ENCODE data around the gene SLC5A2. TPM values are rescaled to one million over a fixed set of nuclear protein-coding genes. Genes with fewer than 3 reads are reported as not detected.

Gene SLC5A2
- total and polyA plus RNA-seq, 12 donors = 0.11 to 3.0 (median 1.3) TPM; not detected in 8

- intact Hi-C loops (cut with DNase I) = loop anchor here in 1 of 2 donors (10.0 kb wide), 1 partner anchor 230 kb away; a partner anchor contains a TSS
- no peak for DNase-seq
- TF ChIP-seq, protein P1, sequence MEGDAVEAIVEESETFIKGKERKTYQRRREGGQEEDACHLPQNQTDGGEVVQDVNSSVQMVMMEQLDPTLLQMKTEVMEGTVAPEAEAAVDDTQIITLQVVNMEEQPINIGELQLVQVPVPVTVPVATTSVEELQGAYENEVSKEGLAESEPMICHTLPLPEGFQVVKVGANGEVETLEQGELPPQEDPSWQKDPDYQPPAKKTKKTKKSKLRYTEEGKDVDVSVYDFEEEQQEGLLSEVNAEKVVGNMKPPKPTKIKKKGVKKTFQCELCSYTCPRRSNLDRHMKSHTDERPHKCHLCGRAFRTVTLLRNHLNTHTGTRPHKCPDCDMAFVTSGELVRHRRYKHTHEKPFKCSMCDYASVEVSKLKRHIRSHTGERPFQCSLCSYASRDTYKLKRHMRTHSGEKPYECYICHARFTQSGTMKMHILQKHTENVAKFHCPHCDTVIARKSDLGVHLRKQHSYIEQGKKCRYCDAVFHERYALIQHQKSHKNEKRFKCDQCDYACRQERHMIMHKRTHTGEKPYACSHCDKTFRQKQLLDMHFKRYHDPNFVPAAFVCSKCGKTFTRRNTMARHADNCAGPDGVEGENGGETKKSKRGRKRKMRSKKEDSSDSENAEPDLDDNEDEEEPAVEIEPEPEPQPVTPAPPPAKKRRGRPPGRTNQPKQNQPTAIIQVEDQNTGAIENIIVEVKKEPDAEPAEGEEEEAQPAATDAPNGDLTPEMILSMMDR (IDR thresholded peaks at IDR 0.05) = no peak
- no peak for TF ChIP-seq POLR2A (IDR thresholded peaks at IDR 0.05)
- WGBS, 4 donors = 62 to 68% (median 66%) methylated on average over 8 to 14 of the region's 14 CpGs
- Histone ChIP-seq H3K4me3 (no peak overlapping the region), H3K4me1 (replicated peaks in 1 of 2) (peaks cover 8 to 19% of the 10 kb centered on the region in 2 donors), H3K9me3 (replicated peaks in 1 of 3) (no peaks in the 10 kb centered on the region), H3K36me3 (replicated peaks in 1 of 2) (no peaks in the 10 kb centered on the region), H3K27me3 (no peaks in the 10 kb centered on the region), H3K27ac (no peak overlapping the region)
Measured at GRCh38 chr16:31484491-31485171, 1.7 kb downstream of the SLC5A2 start.

- Histone ChIP-seq H3K27ac (no peak overlapping the region), H3K9me3 (replicated peaks in 1 of 3) (no peaks in the 10 kb centered on the region), H3K4me3 (no peak overlapping the region), H3K27me3 (no peaks in the 10 kb centered on the region), H3K36me3 (replicated peaks in 1 of 2) (peaks cover 0 to 6% of the 10 kb centered on the region in 2 donors), H3K4me1 (replicated peaks in 1 of 2) (peaks cover 8 to 16% of the 10 kb centered on the region in 2 donors)
- DNase-seq = no peak
- intact Hi-C loops (cut with DNase I) = loop anchor here in 1 of 2 donors (10.0 kb wide), 1 partner anchor 229 kb away; a partner anchor contains a TSS
- WGBS, 4 donors = 91 to 97% (median 93%) methylated on average over 6 to 17 of the region's 17 CpGs
- no peak for TF ChIP-seq POLR2A (IDR thresholded peaks at IDR 0.05)
- TF ChIP-seq, protein P1 (IDR thresholded peaks at IDR 0.05) = no peak
Measured at GRCh38 chr16:31485571-31485970, 2.6 kb downstream of the SLC5A2 start.

DNA sequence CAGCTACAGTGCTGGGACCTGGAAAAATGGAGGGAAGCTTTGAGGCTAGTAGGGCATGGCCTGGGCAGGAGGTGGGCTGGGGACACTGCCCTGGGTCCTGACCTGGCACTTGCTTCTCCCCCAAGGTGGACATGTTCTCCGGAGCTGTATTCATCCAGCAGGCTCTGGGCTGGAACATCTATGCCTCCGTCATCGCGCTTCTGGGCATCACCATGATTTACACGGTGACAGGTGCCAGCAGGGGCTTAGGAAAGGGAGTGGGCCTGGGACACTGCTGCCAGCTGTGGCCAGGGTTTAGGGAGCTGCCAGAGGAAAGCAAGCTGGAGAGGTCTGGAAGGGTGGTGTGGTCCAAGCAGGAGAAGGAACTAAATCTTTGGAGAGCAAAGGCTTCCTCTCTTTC lies 3.1 kb downstream of the SLC5A2 start:
- peaks cover 0 to 6% of the 10 kb centered on the region in 2 donors for H3K36me3 ChIP-seq (replicated peaks in 1 of 2)
- H3K4me1 ChIP-seq (replicated peaks in 1 of 2) = peaks cover 8 to 16% of the 10 kb centered on the region in 2 donors
- WGBS, 4 donors = 94 to 100% (median 96%) methylated on average over 5 of the region's 5 CpGs
- no peaks in the 10 kb centered on the region for H3K27me3 ChIP-seq
- no peaks in the 10 kb centered on the region for H3K9me3 ChIP-seq (replicated peaks in 1 of 3)
- no peak for DNase-seq
- no peak overlapping the region for H3K27ac ChIP-seq
- TF ChIP-seq, protein P1 (IDR thresholded peaks at IDR 0.05) = no peak
- no peak for TF ChIP-seq POLR2A (IDR thresholded peaks at IDR 0.05)
- intact Hi-C loops (cut with DNase I) = loop anchor here in 1 of 2 donors (10.0 kb wide), 1 partner anchor 229 kb away; a partner anchor contains a TSS
- H3K4me3 ChIP-seq = no peak overlapping the region

- no peak for DNase-seq
- H3K4me1 ChIP-seq (replicated peaks in 1 of 2) = peaks cover 8 to 16% of the 10 kb centered on the region in 2 donors
- H3K27ac ChIP-seq = no peak overlapping the region
- no peaks in the 10 kb centered on the region for H3K27me3 ChIP-seq
- TF ChIP-seq POLR2A (IDR thresholded peaks at IDR 0.05) = no peak
- TF ChIP-seq, protein P1 (IDR thresholded peaks at IDR 0.05) = no peak
- intact Hi-C loops (cut with DNase I) = loop anchor here in 1 of 2 donors (10.0 kb wide), 1 partner anchor 228 kb away; a partner anchor contains a TSS
- H3K36me3 ChIP-seq (replicated peaks in 1 of 2) = peaks cover 0 to 12% of the 10 kb centered on the region in 2 donors
- WGBS, 4 donors = 11 to 21% (median 14%) methylated on average over 18 to 48 of the region's 48 CpGs
- no peaks in the 10 kb centered on the region for H3K9me3 ChIP-seq (replicated peaks in 1 of 3)
- peak overlapping the region in 2 of 4 donors; percentile 36 to 73 for H3K4me3 ChIP-seq
Measured at GRCh38 chr16:31487071-31487719, 4.3 kb downstream of the SLC5A2 start.

Data from adrenal gland (tissue), 12 donors.